H1 (cell line): ENCODE results near the gene CDKN1B. TPM values are rescaled to one million over a fixed set of nuclear protein-coding genes. Genes with fewer than 3 reads are reported as not detected.

Experiments used
- CTCF ChIA-PET: fragments of 300-600 bp; sonication (Branson Sonifier 250); formaldehyde crosslinking; loops from one replicate; lab custom pipeline; 2021; ENCODE audit not compliant: partially characterized antibody; lab: Charles Lee
- POLR2A ChIA-PET: fragments of 300-600 bp; sonication (Branson Sonifier 250); formaldehyde crosslinking; loops from one replicate; lab custom pipeline; 2021; ENCODE audit warnings: inconsistent platforms; ENCODE audit not compliant: partially characterized antibody; lab: Charles Lee
- DNase-seq, 2 experiments: peaks; one replicate each; pipeline versions ENCODE4 v3.0.0 to v3.0.0-alpha.2; 2010 to 2022; ENCODE audit warnings: low spot score in 2 of 2, low read depth in 1 of 2, mixed read lengths in 1 of 2
- FAIRE-seq: peaks from 2 replicates; lab custom pipeline; 2011; peaks lifted over from hg19 to GRCh38; lab: Jason Lieb, UNC
- H2AFZ ChIP-seq: 2 replicates; pipeline ENCODE4 v1.8.1; 2012; ENCODE audit warnings: low read length, inconsistent platforms
- H2AK5ac ChIP-seq: 2 replicates; pipeline ENCODE4 v1.6.1; 2013; ENCODE audit warnings: low read depth, low read length
- H2BK120ac ChIP-seq: replicated peaks from 2 replicates; pipeline ENCODE3; 2013; ENCODE audit warnings: low read depth, low read length, inconsistent platforms
- H2BK12ac ChIP-seq: 2 replicates; pipeline ENCODE4 v1.6.1; 2013; ENCODE audit warnings: low read depth, low read length
- H2BK15ac ChIP-seq: 2 replicates; pipeline ENCODE4 v1.6.1; 2013; ENCODE audit warnings: low read length
- H2BK20ac ChIP-seq: 2 replicates; pipeline ENCODE4 v1.6.1; 2013; ENCODE audit warnings: low read length
- H2BK5ac ChIP-seq: 2 replicates; pipeline ENCODE4 v1.6.1; 2013; ENCODE audit warnings: low read depth, low read length
- H3K14ac ChIP-seq: 2 replicates; pipeline ENCODE4 v1.6.1; 2013; ENCODE audit warnings: inconsistent platforms; ENCODE audit not compliant: insufficient read length
- H3K18ac ChIP-seq: 2 replicates; pipeline ENCODE4 v1.6.1; 2013; ENCODE audit warnings: low read length; ENCODE audit errors: extremely low read depth
- H3K23ac ChIP-seq: 2 replicates; pipeline ENCODE4 v1.6.1; 2013; ENCODE audit warnings: inconsistent platforms; ENCODE audit not compliant: insufficient read length
- H3K23me2 ChIP-seq: 2 replicates; pipeline ENCODE4 v1.6.1; 2013; ENCODE audit warnings: low read depth, low read length
- H3K27ac ChIP-seq: 2 replicates; pipeline ENCODE4 v1.6.1; 2011; ENCODE audit warnings: low read depth, low read length, inconsistent platforms
- H3K27me3 ChIP-seq, 4 experiments: replicated peaks in 1 of 4; 1 replicate in 1 of 4; 2 replicates in 3 of 4; pipeline versions ENCODE4 v1.6.1 to v1.8.1; 2011 to 2013; ENCODE audit warnings: low read length in 3 of 4, mild to moderate bottlenecking in 3 of 4, inconsistent platforms in 2 of 4, mixed read lengths in 2 of 4, moderate library complexity in 1 of 4; ENCODE audit not compliant: control insufficient read depth in 3 of 4, insufficient read depth in 3 of 4; ENCODE audit errors: extremely low read depth in 1 of 4
- H3K36me3 ChIP-seq, 4 experiments: 2 replicates each; pipeline versions ENCODE4 v1.6.1 to v1.8.1; 2011 to 2013; ENCODE audit warnings: mild to moderate bottlenecking in 4 of 4, low read length in 3 of 4, moderate library complexity in 2 of 4, control low read depth in 1 of 4, inconsistent platforms in 1 of 4; ENCODE audit not compliant: insufficient read depth in 4 of 4, control insufficient read depth in 2 of 4
- H3K4ac ChIP-seq: replicated peaks from 2 replicates; pipeline ENCODE3; 2013; ENCODE audit warnings: low read length, low read depth, mixed read lengths, inconsistent platforms; ENCODE audit not compliant: insufficient read length
- H3K4me1 ChIP-seq, 4 experiments: replicated peaks in 1 of 4; 1 replicate in 1 of 4; 2 replicates in 3 of 4; pipeline versions ENCODE4 v1.6.1 to v1.8.1; 2011 to 2013; ENCODE audit warnings: low read length in 3 of 4, inconsistent platforms in 2 of 4, mixed read lengths in 1 of 4; ENCODE audit not compliant: insufficient read depth in 4 of 4, control insufficient read depth in 3 of 4
- H3K4me2 ChIP-seq, 2 experiments: 2 replicates each; pipeline versions ENCODE4 v1.6.1 to v1.8.1; 2011 to 2013; ENCODE audit warnings: low read depth in 2 of 2, low read length in 2 of 2, control low read depth in 1 of 2, inconsistent platforms in 1 of 2, mild to moderate bottlenecking in 1 of 2; ENCODE audit not compliant: insufficient read depth in 1 of 2
- H3K4me3 ChIP-seq, 4 experiments: fragments of 200-600, 300-600 bp in 1 of 4; sonication (generic), shearing (Covaris generic), sonication (Bioruptor Twin) in 1 of 4; 2 replicates each; pipeline versions ENCODE4 v1.5.1 to v1.8.1; 2011 to 2016; ENCODE audit warnings: low read length in 4 of 4, low read depth in 3 of 4, control low read depth in 2 of 4, inconsistent platforms in 2 of 4, mild to moderate bottlenecking in 2 of 4, mixed read lengths in 1 of 4, moderate library complexity in 1 of 4; ENCODE audit not compliant: insufficient read depth in 2 of 4; ENCODE audit errors: extremely low read depth in 1 of 4
- H3K56ac ChIP-seq: replicated peaks from 2 replicates; pipeline ENCODE3; 2013; ENCODE audit warnings: low read depth, mild to moderate bottlenecking, mixed read lengths, low read length, inconsistent platforms; ENCODE audit not compliant: insufficient read length
- H3K79me1 ChIP-seq: 2 replicates; pipeline ENCODE4 v1.6.1; 2013; ENCODE audit warnings: low read depth, low read length, control low read depth
- H3K79me2 ChIP-seq, 2 experiments: 2 replicates each; pipeline versions ENCODE4 v1.6.1 to v1.8.1; 2012 to 2013; ENCODE audit warnings: low read length in 2 of 2, mild to moderate bottlenecking in 2 of 2, inconsistent platforms in 1 of 2; ENCODE audit not compliant: insufficient read depth in 2 of 2, control insufficient read depth in 1 of 2
- H3K9ac ChIP-seq, 4 experiments: replicated peaks in 1 of 4; 1 replicate in 1 of 4; 2 replicates in 3 of 4; pipeline versions ENCODE4 v1.6.1 to v1.8.1; 2011 to 2013; ENCODE audit warnings: low read depth in 3 of 4, low read length in 3 of 4, control low read depth in 2 of 4, mild to moderate bottlenecking in 2 of 4, moderate library complexity in 2 of 4, inconsistent platforms in 1 of 4; ENCODE audit errors: extremely low read depth in 1 of 4
- H3K9me3 ChIP-seq, 2 experiments: 2 replicates each; pipeline versions ENCODE4 v1.6.1 to v1.8.1; 2012 to 2013; ENCODE audit warnings: mild to moderate bottlenecking in 2 of 2, moderate library complexity in 2 of 2, control low read depth in 1 of 2, inconsistent platforms in 1 of 2, low read depth in 1 of 2, low read length in 1 of 2, mixed read lengths in 1 of 2; ENCODE audit not compliant: insufficient read depth in 2 of 2
- H4K20me1 ChIP-seq, 2 experiments: replicated peaks in 1 of 2; 2 replicates each; pipeline versions ENCODE3 to v1.8.1; 2011 to 2013; ENCODE audit warnings: inconsistent platforms in 2 of 2, low read length in 2 of 2, mild to moderate bottlenecking in 1 of 2; ENCODE audit not compliant: insufficient read depth in 2 of 2, control insufficient read depth in 1 of 2
- H4K5ac ChIP-seq: 2 replicates; pipeline ENCODE4 v1.6.1; 2013; ENCODE audit warnings: low read length, low read depth, mixed read lengths, inconsistent platforms; ENCODE audit not compliant: insufficient read length
- H4K8ac ChIP-seq: 2 replicates; pipeline ENCODE4 v1.8.0; 2013; ENCODE audit warnings: mild to moderate bottlenecking, moderate library complexity, low read length, inconsistent platforms; ENCODE audit not compliant: insufficient read depth; ENCODE audit errors: extremely low read depth
- H4K91ac ChIP-seq: replicated peaks from 2 replicates; pipeline ENCODE3; 2013; ENCODE audit warnings: low read length, mixed read lengths, inconsistent platforms; ENCODE audit not compliant: insufficient read length
- CBX8 ChIP-seq: fragments of 300-800, 300-1000 bp; sonication (generic); IDR thresholded peaks from 2 replicates; pipeline ENCODE4 v1.7.1; 2016; ENCODE audit warnings: low read depth, low read length, borderline replicate concordance
- CHD1 ChIP-seq: IDR thresholded peaks from 2 replicates; pipeline ENCODE4 v1.6.1; 2012; ENCODE audit warnings: low read depth, low read length, improper control_type of control experiment
- CHD2 ChIP-seq: IDR thresholded peaks from 2 replicates; pipeline ENCODE4 v1.6.1; 2012; ENCODE audit warnings: low read length, improper control_type of control experiment
- HDAC2 ChIP-seq, 2 experiments: fragments of 300-600 bp in 1 of 2; sonication (generic) in 1 of 2; IDR thresholded peaks; 2 replicates each; pipeline ENCODE4 v1.6.1; 2011 to 2012; ENCODE audit warnings: low read depth in 2 of 2, low read length in 2 of 2, mild to moderate bottlenecking in 2 of 2, moderate library complexity in 2 of 2, borderline replicate concordance in 1 of 2, inconsistent platforms in 1 of 2
- JUND ChIP-seq: IDR thresholded peaks from 2 replicates; pipeline ENCODE4 v1.6.1; 2011; ENCODE audit warnings: mild to moderate bottlenecking, improper control_type of control experiment, low read length
- NRF1 ChIP-seq: IDR thresholded peaks from 2 replicates; pipeline ENCODE4 v1.6.1; 2011; ENCODE audit warnings: mild to moderate bottlenecking, low read depth, low read length, improper control_type of control experiment
- POU5F1 ChIP-seq: IDR thresholded peaks from 2 replicates; pipeline ENCODE4 v1.6.1; 2011; ENCODE audit warnings: low read depth, mild to moderate bottlenecking, low read length, moderate library complexity
- SIN3A ChIP-seq, 2 experiments: IDR thresholded peaks in 1 of 2; conservative IDR thresholded peaks in 1 of 2; 2 replicates each; pipeline ENCODE4 v1.6.1; 2011 to 2012; ENCODE audit warnings: low read length in 2 of 2, improper control_type of control experiment in 1 of 2, low read depth in 1 of 2, mild to moderate bottlenecking in 1 of 2
- SRF ChIP-seq: IDR thresholded peaks from 2 replicates; pipeline ENCODE4 v1.6.1; 2011; ENCODE audit warnings: mild to moderate bottlenecking, low read depth, low read length, moderate library complexity
- TBP ChIP-seq: IDR thresholded peaks from 2 replicates; pipeline ENCODE4 v1.6.1; 2011; ENCODE audit warnings: low read depth, low read length, improper control_type of control experiment
- ZNF274 ChIP-seq: IDR thresholded peaks from 2 replicates; pipeline ENCODE4 v1.7.0; 2012; ENCODE audit warnings: low read length, borderline replicate concordance; ENCODE audit errors: extremely low read depth
- WGBS, 2 experiments: shearing (Covaris generic) in 1 of 2; methylation state at CpG; one replicate each; pipeline versions ENCODE4 v1.1.6 to v1.1.7; 2013 to 2015; ENCODE audit warnings: low lambda C conversion rate in 2 of 2, mixed read lengths in 2 of 2, inconsistent platforms in 1 of 2, low coverage in 1 of 2, missing lambda C conversion rate in 1 of 2; ENCODE audit not compliant: insufficient replicate concordance in 2 of 2, insufficient coverage in 1 of 2, insufficient read length in 1 of 2; ENCODE audit errors: extremely low coverage in 1 of 2, missing lambda C conversion rate in 1 of 2; 5-methylcytosine and 5-hydroxymethylcytosine counted together
- polyA plus RNA-seq, 7 experiments: library from polyadenylated mRNA; depleted of rRNA in 3 of 7; stranded (reverse) in 5 of 7; unstranded in 2 of 7; fragments of >200 nt in 5 of 7; fragments of 200-250 nt in 2 of 7; gene quantifications; 1 replicate in 5 of 7; 2 replicates in 1 of 7; 4 replicates in 1 of 7; pipeline versions ENCODE4 v1.2.1 to v1.2.3, GENCODE V29; 2011 to 2013; ENCODE audit warnings: missing spikeins in 2 of 7, mixed read lengths in 2 of 7
- total RNA-seq: library from RNA; stranded (reverse); fragmentation: NEBNext Ultra II Directional; extraction: Animal tissue kit (Norgen Biotek cat#: 25700); gene quantifications from 2 replicates; pipeline ENCODE4 v1.2.1, GENCODE V29; 2021
- TF ChIP-seq, protein P1 (sequence below): IDR thresholded peaks from 2 replicates; pipeline ENCODE4 v1.6.1; 2012; ENCODE audit warnings: inconsistent platforms

Gene CDKN1B
- total and polyA plus RNA-seq, 2 of the 8 experiments (the other 6 are each of a cell fraction or from before 2014, with no cell fraction given), result 6.5 to 27.2 TPM

DNA sequence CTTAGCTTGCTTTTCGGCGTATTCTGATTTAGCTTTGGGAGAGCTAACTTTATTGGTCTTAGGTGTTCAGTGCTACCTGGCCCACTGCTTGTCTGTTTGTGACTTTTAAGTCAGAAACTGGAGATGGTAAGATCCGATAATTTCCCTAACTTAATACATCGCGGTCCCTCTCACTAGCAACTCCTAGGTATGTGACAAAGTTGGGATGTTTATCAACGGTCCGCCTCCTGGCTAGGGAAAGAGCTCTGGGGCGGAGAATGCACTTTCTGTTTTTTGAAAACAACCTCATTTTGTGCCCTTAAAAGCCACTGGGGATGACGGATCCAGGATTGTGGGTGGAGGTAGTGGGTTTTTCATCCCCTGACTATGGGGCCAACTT lies 1.2 kb downstream of the CDKN1B start:
- Histone ChIP-seq H3K4me2 (peak overlapping the region; percentile 95 to 96), H3K23ac (no peak overlapping the region), H3K79me1 (peaks cover 7% of the 10 kb centered on the region; the same call in 1 of the 2 replicates), H3K4me1 (peaks cover 5 to 23% (median 14%) of the 10 kb centered on the region in 4 experiments; a peak in 6 of 7 replicates), H4K5ac (no peak overlapping the region), H2BK12ac (no peak overlapping the region), H2BK120ac (no peak overlapping the region), H3K4ac (no peak overlapping the region), H3K36me3 (peaks cover 0 to 40% (median 10%) of the 10 kb centered on the region in 4 experiments; a peak in 6 of 8 replicates), H2BK20ac (no peak overlapping the region), H3K18ac (no peak overlapping the region), H3K9ac (peak overlapping the region in 3 of 4 experiments; percentile 26 to 88 (median 72); a peak in 6 of 7 replicates), H3K79me2 (peaks cover 8 to 26% of the 10 kb centered on the region in 2 experiments; a peak in 3 of 4 replicates), H2AFZ (no peak overlapping the region), H3K9me3 (no peaks in the 10 kb centered on the region), H2AK5ac (no peak overlapping the region), H4K91ac (no peak overlapping the region), H3K14ac (no peak overlapping the region), H4K8ac (no peak overlapping the region), H2BK15ac (no peak overlapping the region), H3K23me2 (peaks cover 11% of the 10 kb centered on the region), H2BK5ac (no peak overlapping the region), H3K4me3 (peak overlapping the region; percentile 89 to 99 (median 94)), H4K20me1 (peaks cover 10 to 12% of the 10 kb centered on the region in 2 experiments), H3K27me3 (peaks cover 0 to 4% (median under 1%) of the 10 kb centered on the region in 4 experiments; a peak in 2 of 7 replicates), H3K27ac (no peak overlapping the region), H3K56ac (no peak overlapping the region)
- 6% methylated on average over 9 of the region's 9 CpGs; no CpG with 5 or more reads in 1 of the 2 experiments for WGBS, 2 experiments
- CTCF ChIA-PET, result interaction anchor here (0.8 to 2.4 kb wide), 5 partner anchors 13 to 73 kb away, joined by 3 to 12 read pairs (median 4); no protein-coding TSS in a partner anchor
- FAIRE-seq, result no peak
- POLR2A ChIA-PET, result interaction anchor here (0.8 to 1.4 kb wide), 4 partner anchors 9 to 632 kb away, joined by 3 to 5 read pairs (median 4); partner anchors contain the start of gene DDX47
- DNase-seq, result no peak
- no peak for TF ChIP-seq ZNF274
- no peak for TF ChIP-seq POU5F1
- TF ChIP-seq SRF, result no peak
- no peak for TF ChIP-seq TBP
- no peak for TF ChIP-seq CBX8
- TF ChIP-seq JUND, result no peak
- TF ChIP-seq NRF1, result no peak
- TF ChIP-seq SIN3A (conservative IDR thresholded peaks at IDR 0.05 in 1 of 2, IDR thresholded peaks at IDR 0.05 in 1 of 2; ENCODE audit: low read depth in 1 of 2, low read length in 2 of 2), result no peak
- TF ChIP-seq HDAC2 (IDR thresholded peaks at IDR 0.05; ENCODE audit: borderline replicate concordance in 1 of 2, low read depth in 2 of 2, low read length in 2 of 2), result no peak
- TF ChIP-seq CHD2, result no peak
- TF ChIP-seq, protein P1, sequence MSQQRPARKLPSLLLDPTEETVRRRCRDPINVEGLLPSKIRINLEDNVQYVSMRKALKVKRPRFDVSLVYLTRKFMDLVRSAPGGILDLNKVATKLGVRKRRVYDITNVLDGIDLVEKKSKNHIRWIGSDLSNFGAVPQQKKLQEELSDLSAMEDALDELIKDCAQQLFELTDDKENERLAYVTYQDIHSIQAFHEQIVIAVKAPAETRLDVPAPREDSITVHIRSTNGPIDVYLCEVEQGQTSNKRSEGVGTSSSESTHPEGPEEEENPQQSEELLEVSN, result no peak
- no peak for TF ChIP-seq CHD1
